DOHH2 (cell line): ENCODE data around the gene MYL5.
A peak's percentile ranks its signal among the peaks of the same experiment; 100 is the strongest.

Experiments
- H3F3A ChIP-seq: fragments of 200-600 bp; sonication (generic), shearing (Covaris generic); 2 replicates; pipeline ENCODE4 v1.6.0; 2016; ENCODE audit warnings: antibody characterized with exemption, mild to moderate bottlenecking; ENCODE audit not compliant: control insufficient read depth, insufficient read depth
- H3K27ac ChIP-seq: fragments of 200-600 bp; sonication (generic); 2 replicates; pipeline ENCODE4 v1.5.1; 2014; ENCODE audit warnings: low read depth, mild to moderate bottlenecking, low read length, moderate library complexity
- H3K27me3 ChIP-seq: fragments of 200-600 bp; sonication (generic); 2 replicates; pipeline ENCODE4 v1.6.1; 2014; ENCODE audit warnings: mild to moderate bottlenecking, low read length, mixed read lengths; ENCODE audit not compliant: control insufficient read depth
- H3K36me3 ChIP-seq: fragments of 200-600 bp; sonication (generic); 2 replicates; pipeline ENCODE4 v1.6.1; 2014; ENCODE audit warnings: mild to moderate bottlenecking, low read length, moderate library complexity, mixed read lengths; ENCODE audit not compliant: control insufficient read depth
- H3K4me1 ChIP-seq: fragments of 200-600 bp; sonication (generic); 2 replicates; pipeline ENCODE4 v1.6.1; 2014; ENCODE audit warnings: mild to moderate bottlenecking, low read length, mixed read lengths; ENCODE audit not compliant: control insufficient read depth
- H3K4me2 ChIP-seq: fragments of 200-600 bp; sonication (generic); 2 replicates; pipeline ENCODE4 v1.6.0; 2014; ENCODE audit warnings: mild to moderate bottlenecking, low read length, moderate library complexity
- H3K4me3 ChIP-seq: fragments of 200-600 bp; sonication (generic); 2 replicates; pipeline ENCODE4 v1.5.1; 2014; ENCODE audit warnings: mild to moderate bottlenecking, low read length, mixed read lengths
- H3K79me2 ChIP-seq: fragments of 200-600 bp; sonication (generic); 2 replicates; pipeline ENCODE4 v1.6.1; 2014; ENCODE audit warnings: mild to moderate bottlenecking, low read length, mixed read lengths; ENCODE audit not compliant: control insufficient read depth
- H3K9me2 ChIP-seq: fragments of 200-600 bp; sonication (generic); replicated peaks from 2 replicates; pipeline ENCODE4 v1.6.1; 2014; ENCODE audit warnings: mild to moderate bottlenecking, low read length, mixed read lengths; ENCODE audit not compliant: control insufficient read depth
- H3K9me3 ChIP-seq: fragments of 200-600 bp; sonication (generic); 2 replicates; pipeline ENCODE4 v1.6.1; 2014; ENCODE audit warnings: antibody characterized with exemption, low read length, mixed read lengths; ENCODE audit not compliant: control insufficient read depth, insufficient read depth
- H4K20me1 ChIP-seq: fragments of 200-600 bp; sonication (generic); 2 replicates; pipeline ENCODE4 v1.6.0; 2014; ENCODE audit warnings: low read depth, mild to moderate bottlenecking, antibody characterized with exemption, low read length, moderate library complexity; ENCODE audit not compliant: control insufficient read depth, insufficient read depth
- CTCF ChIP-seq: fragments of 200-600 bp; sonication (generic); IDR thresholded peaks from one replicate; pipeline ENCODE4 v1.5.1; 2014; ENCODE audit warnings: antibody characterized with exemption, mild to moderate bottlenecking, low read depth, low read length; ENCODE audit not compliant: poor library complexity, severe bottlenecking
- EZH2phosphoT487 ChIP-seq: fragments of 200-600 bp; sonication (generic); IDR thresholded peaks from 2 replicates; pipeline ENCODE4 v1.6.1; 2017; ENCODE audit warnings: borderline replicate concordance, mild to moderate bottlenecking, antibody characterized with exemption, low read length, moderate library complexity, mixed read lengths

MYL5 gene

DNA sequence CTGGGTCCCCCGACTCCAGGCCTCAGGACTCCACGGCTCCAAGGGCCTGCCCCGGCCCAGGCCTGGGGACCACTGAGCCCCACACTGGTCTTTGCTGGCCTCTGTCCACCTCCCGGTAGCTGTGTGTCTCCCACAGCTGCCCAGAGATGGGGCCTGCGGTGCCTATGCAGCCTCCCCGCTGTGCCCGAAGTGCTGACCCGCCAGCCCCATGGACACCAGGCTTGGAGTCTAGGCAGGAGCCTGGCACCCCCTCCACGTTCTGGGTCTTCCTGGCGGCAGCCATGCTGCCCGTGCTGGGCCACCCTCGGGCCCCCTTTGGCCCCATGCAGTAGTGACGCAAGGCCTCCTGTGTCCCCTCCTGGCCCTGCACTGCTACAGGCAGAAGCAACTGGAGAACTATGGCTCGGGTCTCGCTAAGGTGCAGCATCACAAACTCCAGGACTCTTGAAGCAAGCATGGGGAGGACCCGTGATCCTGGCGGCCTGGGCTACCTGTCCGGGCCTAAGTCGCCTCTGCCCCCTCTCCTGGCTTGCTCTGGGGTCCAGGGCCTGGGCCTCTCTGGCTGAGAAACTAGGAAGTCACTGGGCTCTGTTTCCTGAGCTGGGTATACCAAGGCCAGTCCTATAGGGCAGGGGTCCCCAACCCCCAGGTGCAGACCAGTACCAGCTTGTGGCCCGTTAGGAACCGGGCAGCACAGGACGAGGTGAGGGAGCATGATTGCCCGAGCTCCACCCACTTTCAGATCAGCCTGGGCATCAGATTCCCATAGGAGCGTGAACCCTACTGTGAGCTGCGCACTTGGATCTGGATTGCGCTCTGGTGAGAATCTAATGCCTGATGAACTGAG is 917 bp downstream of the MYL5 start:
- Histone ChIP-seq H3K36me3 (peaks cover 44% of the 10 kb centered on the region), H3K79me2 (peaks cover 26% of the 10 kb centered on the region), H3K4me3 (peak overlapping the region; percentile 89), H3K9me2 (no peaks in the 10 kb centered on the region), H3F3A (peaks cover 10% of the 10 kb centered on the region), H4K20me1 (no peaks in the 10 kb centered on the region), H3K4me1 (peaks cover 53% of the 10 kb centered on the region), H3K27ac (peak overlapping the region; percentile 92), H3K9me3 (no peaks in the 10 kb centered on the region), H3K27me3 (no peaks in the 10 kb centered on the region), H3K4me2 (peak overlapping the region; percentile 95)
- TF ChIP-seq CTCF, result no peak
- TF ChIP-seq EZH2phosphoT487, result no peak

DNA sequence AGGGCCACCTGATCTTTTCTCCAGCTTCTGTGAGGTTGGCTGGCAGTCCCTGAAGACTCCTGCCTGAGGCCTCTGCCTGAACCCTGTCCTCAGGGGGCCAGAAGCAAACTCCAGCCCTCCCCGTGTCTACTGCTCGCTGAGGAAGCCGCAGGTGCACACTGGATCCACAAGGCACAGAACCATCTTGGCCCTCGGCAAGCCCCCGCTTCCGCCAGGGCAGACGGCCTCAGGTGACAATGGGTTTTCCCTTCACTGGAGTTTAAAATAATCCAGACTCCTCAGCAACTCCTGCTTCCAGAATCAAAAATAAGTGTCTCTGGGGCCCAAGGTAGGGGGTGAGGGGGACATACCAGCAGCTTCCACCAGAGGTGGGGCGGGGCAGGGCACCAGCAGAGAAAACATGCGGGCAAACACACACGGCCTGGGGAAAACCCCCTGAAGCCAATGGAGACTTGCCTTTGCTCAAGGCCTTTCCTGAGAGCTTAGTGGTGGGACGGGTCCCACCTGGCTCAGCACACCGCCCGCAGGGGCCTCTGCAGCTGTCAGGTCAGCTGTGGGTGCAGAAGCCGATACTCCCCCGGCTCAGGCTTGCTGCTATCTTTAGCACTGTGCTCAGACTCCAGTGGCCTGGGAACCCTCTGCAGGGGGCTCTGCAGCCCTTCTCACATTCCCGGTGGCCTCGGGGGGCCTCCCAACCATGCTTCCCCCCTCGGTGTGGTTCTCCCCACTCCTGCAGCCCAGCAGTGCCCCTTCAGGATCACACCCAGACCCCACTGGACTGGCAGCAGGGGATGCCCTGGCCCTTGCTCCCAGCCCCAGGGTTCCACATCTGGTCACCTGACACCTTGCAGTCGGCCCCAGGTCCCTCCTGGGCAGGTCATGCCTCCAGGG is 1.9 kb downstream of the MYL5 start:
- Histone ChIP-seq H3K4me3 (peak overlapping the region; percentile 89), H3K4me1 (peaks cover 63% of the 10 kb centered on the region)

DNA sequence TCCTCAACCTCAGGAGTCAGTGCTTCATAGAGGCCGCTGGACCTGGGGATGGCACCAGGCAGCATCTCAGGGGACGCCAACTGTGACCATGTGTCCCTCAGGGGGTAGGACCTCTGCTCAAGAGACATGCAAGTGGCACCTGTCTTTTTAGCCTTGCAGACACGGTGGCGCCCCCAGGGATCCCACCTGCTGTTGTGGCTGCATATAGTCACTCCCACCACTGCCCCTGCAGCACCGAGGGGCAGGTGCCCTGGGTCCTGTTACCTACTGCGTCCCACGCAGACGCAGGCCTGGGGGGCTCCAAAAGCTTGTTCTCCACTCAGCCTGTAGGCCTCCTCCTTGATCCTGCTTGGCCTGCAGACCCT is 2.5 kb downstream of the MYL5 start:
- no peaks in the 10 kb centered on the region for H3K9me3 ChIP-seq
- TF ChIP-seq EZH2phosphoT487 (no peak), CTCF (no peak)
- peaks cover 10% of the 10 kb centered on the region for H3F3A ChIP-seq
- peak overlapping the region; percentile 95 for H3K4me2 ChIP-seq
- H3K27ac ChIP-seq, result peak overlapping the region; percentile 92
- H3K9me2 ChIP-seq, result no peaks in the 10 kb centered on the region
- peaks cover 63% of the 10 kb centered on the region for H3K4me1 ChIP-seq
- H3K36me3 ChIP-seq, result peaks cover 30% of the 10 kb centered on the region
- no peaks in the 10 kb centered on the region for H3K27me3 ChIP-seq
- peak overlapping the region; percentile 89 for H3K4me3 ChIP-seq
- no peaks in the 10 kb centered on the region for H4K20me1 ChIP-seq
- H3K79me2 ChIP-seq, result peaks cover 26% of the 10 kb centered on the region

More for the DNA sequence above, 1.9 kb downstream of the MYL5 start:
- Histone ChIP-seq H3K9me3 (no peaks in the 10 kb centered on the region), H4K20me1 (no peaks in the 10 kb centered on the region), H3K9me2 (no peaks in the 10 kb centered on the region), H3K4me2 (peak overlapping the region; percentile 95), H3K79me2 (peaks cover 26% of the 10 kb centered on the region), H3K27ac (peak overlapping the region; percentile 92), H3F3A (peaks cover 10% of the 10 kb centered on the region), H3K27me3 (no peaks in the 10 kb centered on the region), H3K36me3 (peaks cover 36% of the 10 kb centered on the region)
- TF ChIP-seq EZH2phosphoT487, result no peak
- no peak for TF ChIP-seq CTCF
